Ascending aorta (tissue), 2 donors: ENCODE measurements around the gene TMEM187. TPM values are rescaled to one million over a fixed set of nuclear protein-coding genes. Genes with fewer than 3 reads are reported as not detected.
"Not testable (repeated sequence)": the region's sequence is repeated elsewhere in the genome, so short reads cannot be mapped to it uniquely, and the experiment has no call there.

ENCODE experiments used
- DNase-seq, 2 donors: peaks; one replicate each; pipeline ENCODE4 v3.0.0-alpha.2; 2019; ENCODE audit warnings: low spot score in 2 of 2
- H3K27ac ChIP-seq, 2 donors: fragments of 200-600 bp; sonication (generic); one replicate each; pipeline ENCODE4 v1.5.1; 2016 to 2017; ENCODE audit warnings: mild to moderate bottlenecking in 1 of 2
- H3K27me3 ChIP-seq: fragments of 200-600 bp; sonication (generic); one replicate; pipeline ENCODE4 v1.5.1; 2017
- H3K36me3 ChIP-seq, 2 donors: fragments of 200-600 bp; sonication (generic); one replicate each; pipeline ENCODE4 v1.5.1; 2016
- H3K4me1 ChIP-seq, 2 donors: fragments of 200-600 bp; sonication (generic); one replicate each; pipeline ENCODE4 v1.5.1; 2016 to 2017; ENCODE audit warnings: mild to moderate bottlenecking in 1 of 2
- H3K4me3 ChIP-seq, 2 donors: fragments of 200-600 bp; sonication (generic); one replicate each; pipeline ENCODE4 v1.5.1; 2016 to 2017; ENCODE audit warnings: mild to moderate bottlenecking in 1 of 2
- H3K9me3 ChIP-seq, 2 donors: fragments of 200-600 bp; sonication (generic); one replicate each; pipeline ENCODE4 v1.5.1; 2016
- intact Hi-C: fragments of 100-400 bp; cut with DNase I; formaldehyde crosslinking; loops from one replicate; pipeline ENCODE4 v1.15.1; 2023
- total RNA-seq: library from RNA; depleted of rRNA; stranded (reverse); fragments of >200 nt; gene quantifications from one replicate; pipeline ENCODE4 v1.1.0, GENCODE V29; 2016
- TF ChIP-seq, protein P1 (sequence below), 3 experiments: fragments of 200-600 bp in 2 of 3; fragments of 450-650 bp in 1 of 3; sonication (generic) in 2 of 3; IDR thresholded peaks; one replicate each; pipeline ENCODE4 v1.5.1; 2016 to 2019; ENCODE audit warnings: antibody characterized with exemption in 3 of 3, mild to moderate bottlenecking in 1 of 3, moderate library complexity in 1 of 3

Gene TMEM187
- total RNA-seq, 1 donor from 2014 or later = 4.4 TPM

- intact Hi-C loops = no loop called here
- no peaks in the 10 kb centered on the region for H3K36me3 ChIP-seq
- TF ChIP-seq, protein P1, sequence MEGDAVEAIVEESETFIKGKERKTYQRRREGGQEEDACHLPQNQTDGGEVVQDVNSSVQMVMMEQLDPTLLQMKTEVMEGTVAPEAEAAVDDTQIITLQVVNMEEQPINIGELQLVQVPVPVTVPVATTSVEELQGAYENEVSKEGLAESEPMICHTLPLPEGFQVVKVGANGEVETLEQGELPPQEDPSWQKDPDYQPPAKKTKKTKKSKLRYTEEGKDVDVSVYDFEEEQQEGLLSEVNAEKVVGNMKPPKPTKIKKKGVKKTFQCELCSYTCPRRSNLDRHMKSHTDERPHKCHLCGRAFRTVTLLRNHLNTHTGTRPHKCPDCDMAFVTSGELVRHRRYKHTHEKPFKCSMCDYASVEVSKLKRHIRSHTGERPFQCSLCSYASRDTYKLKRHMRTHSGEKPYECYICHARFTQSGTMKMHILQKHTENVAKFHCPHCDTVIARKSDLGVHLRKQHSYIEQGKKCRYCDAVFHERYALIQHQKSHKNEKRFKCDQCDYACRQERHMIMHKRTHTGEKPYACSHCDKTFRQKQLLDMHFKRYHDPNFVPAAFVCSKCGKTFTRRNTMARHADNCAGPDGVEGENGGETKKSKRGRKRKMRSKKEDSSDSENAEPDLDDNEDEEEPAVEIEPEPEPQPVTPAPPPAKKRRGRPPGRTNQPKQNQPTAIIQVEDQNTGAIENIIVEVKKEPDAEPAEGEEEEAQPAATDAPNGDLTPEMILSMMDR (IDR thresholded peaks at IDR 0.05) = no peak
- DNase-seq = no peak
- H3K27me3 ChIP-seq = no peaks in the 10 kb centered on the region
- H3K27ac ChIP-seq = no peak overlapping the region
- H3K4me1 ChIP-seq = no peaks in the 10 kb centered on the region
- no peak overlapping the region for H3K4me3 ChIP-seq
- no peaks in the 10 kb centered on the region for H3K9me3 ChIP-seq
Observed at GRCh38 chrX:153993079-153993478, 20.5 kb downstream of the TMEM187 start.

DNA sequence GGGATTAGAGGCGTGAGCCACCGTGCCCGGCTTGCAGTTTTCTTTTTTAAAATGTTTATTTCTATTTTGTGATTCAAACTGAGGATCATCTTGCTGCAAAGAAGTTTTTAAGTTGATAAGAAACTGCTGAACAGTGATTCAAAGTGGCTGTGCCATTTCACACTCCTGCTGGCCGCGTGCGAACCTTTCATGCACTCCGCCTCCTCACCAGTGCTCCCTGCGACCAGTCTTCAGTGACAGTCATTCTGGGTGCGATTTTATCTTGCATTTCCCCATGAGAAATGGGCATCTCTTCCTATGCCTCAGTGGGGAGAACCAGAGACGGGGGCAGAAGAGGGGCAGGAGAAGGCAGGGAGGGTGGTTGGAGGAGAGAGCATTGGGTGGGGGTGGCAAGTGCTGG lies 21.4 kb downstream of the TMEM187 start:
- no peaks in the 10 kb centered on the region for H3K9me3 ChIP-seq
- no peak for DNase-seq
- no peaks in the 10 kb centered on the region for H3K4me1 ChIP-seq
- no peak overlapping the region for H3K4me3 ChIP-seq
- intact Hi-C loops = no loop called here
- H3K27ac ChIP-seq = no peak overlapping the region
- H3K27me3 ChIP-seq = no peaks in the 10 kb centered on the region
- H3K36me3 ChIP-seq = no peaks in the 10 kb centered on the region
- TF ChIP-seq, protein P1 (IDR thresholded peaks at IDR 0.05) = no peak

GRCh38 chrX:153994398-153994797 lies 21.8 kb downstream of the TMEM187 start:
- intact Hi-C loops, H3K4me3 ChIP-seq, H3K27ac ChIP-seq, H3K4me1 ChIP-seq, H3K9me3 ChIP-seq, H3K27me3 ChIP-seq, DNase-seq, H3K36me3 ChIP-seq: not testable (repeated sequence)

GRCh38 chrX:153995504-153995903 lies 22.9 kb downstream of the TMEM187 start:
- TF ChIP-seq, protein P1 (IDR thresholded peaks at IDR 0.05) = no peak
- no peak for DNase-seq
- intact Hi-C loops = no loop called here

GRCh38 chrX:153999359-154000037 lies 26.9 kb downstream of the TMEM187 start:
- DNase-seq = no peak
- TF ChIP-seq, protein P1 (IDR thresholded peaks at IDR 0.05) = no peak
- H3K4me1 ChIP-seq = peaks cover 0 to 2% of the 10 kb centered on the region in 2 donors
- no peak overlapping the region for H3K4me3 ChIP-seq
- H3K9me3 ChIP-seq = no peaks in the 10 kb centered on the region
- no peaks in the 10 kb centered on the region for H3K36me3 ChIP-seq
- intact Hi-C loops = no loop called here
- no peak overlapping the region for H3K27ac ChIP-seq
- H3K27me3 ChIP-seq = no peaks in the 10 kb centered on the region

More at GRCh38 chrX:153995504-153995903, 22.9 kb downstream of the TMEM187 start:
- Histone ChIP-seq H3K36me3 (no peaks in the 10 kb centered on the region), H3K4me1 (no peaks in the 10 kb centered on the region), H3K27me3 (no peaks in the 10 kb centered on the region), H3K27ac (no peak overlapping the region), H3K9me3 (no peaks in the 10 kb centered on the region), H3K4me3 (no peak overlapping the region)

- intact Hi-C loops = no loop called here
- no peak overlapping the region for H3K27ac ChIP-seq
- TF ChIP-seq, protein P1 (IDR thresholded peaks at IDR 0.05) = no peak
- H3K4me3 ChIP-seq = no peak overlapping the region
- no peak for DNase-seq
- H3K36me3 ChIP-seq = no peaks in the 10 kb centered on the region
- no peaks in the 10 kb centered on the region for H3K9me3 ChIP-seq
- no peaks in the 10 kb centered on the region for H3K27me3 ChIP-seq
- peaks cover 0 to 2% of the 10 kb centered on the region in 2 donors for H3K4me1 ChIP-seq
Observed at GRCh38 chrX:154000051-154000450, 27.5 kb downstream of the TMEM187 start.
